Stimulated activated CD4-positive, alpha-beta T cell treated with anti-CD3 and anti-CD28 coated beads, TNF-alpha, amount 100 ng/mL, for 48 hours (primary cell): Measurements from ENCODE around the gene NAA20.

Source experiments
- DNase-seq, 3 donors: peaks; one replicate each; pipeline ENCODE4 v3.0.0-alpha.2; 2020; ENCODE audit warnings: low read depth in 3 of 3

NAA20 gene

DNA sequence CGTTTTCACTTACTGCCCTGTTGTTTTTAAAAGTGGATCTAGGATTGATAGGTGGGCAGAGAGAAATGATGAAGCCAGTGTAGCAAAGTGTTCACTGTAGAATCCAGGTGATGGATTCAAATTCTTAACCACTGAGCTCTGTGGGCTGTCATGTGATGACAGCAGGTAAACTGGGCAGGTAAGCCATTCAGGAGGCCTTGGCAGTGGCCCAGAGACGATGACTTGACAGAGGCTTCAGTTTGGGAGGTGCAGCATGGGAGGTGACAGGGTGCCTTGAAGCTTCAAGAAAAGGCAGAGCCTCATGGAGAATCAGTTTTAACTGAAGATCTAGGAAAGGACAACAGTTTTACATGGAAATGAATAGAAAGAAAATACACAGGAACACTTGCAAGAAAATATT lies 2.0 kb downstream of the NAA20 start:
- DNase-seq = no peak

GRCh38 chr20:20020908-20021307 lies 3.7 kb downstream of the NAA20 start:
- DNase-seq = no peak

DNA sequence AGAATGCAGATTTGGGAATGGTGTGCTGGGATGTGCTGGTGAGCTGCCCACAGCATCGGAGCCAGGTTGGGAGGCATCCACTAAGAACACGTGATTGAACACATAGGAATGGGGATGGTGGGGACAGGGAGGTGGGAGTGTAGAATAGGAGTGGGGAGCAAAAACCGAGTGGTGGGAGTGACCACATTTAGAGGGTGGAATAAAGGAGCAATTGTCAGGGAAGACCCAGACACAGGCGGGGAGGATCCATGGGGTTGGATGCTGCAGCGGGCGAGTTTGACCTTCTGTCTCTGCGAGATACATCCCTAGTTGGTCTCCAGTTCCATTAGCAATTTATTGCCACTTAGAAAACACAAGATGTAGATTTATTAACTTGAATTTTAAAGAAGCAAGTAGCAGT lies 4.7 kb downstream of the NAA20 start:
- DNase-seq = no peak

- no peak for DNase-seq
Measured at GRCh38 chr20:20022498-20022897, 5.3 kb downstream of the NAA20 start.

DNA sequence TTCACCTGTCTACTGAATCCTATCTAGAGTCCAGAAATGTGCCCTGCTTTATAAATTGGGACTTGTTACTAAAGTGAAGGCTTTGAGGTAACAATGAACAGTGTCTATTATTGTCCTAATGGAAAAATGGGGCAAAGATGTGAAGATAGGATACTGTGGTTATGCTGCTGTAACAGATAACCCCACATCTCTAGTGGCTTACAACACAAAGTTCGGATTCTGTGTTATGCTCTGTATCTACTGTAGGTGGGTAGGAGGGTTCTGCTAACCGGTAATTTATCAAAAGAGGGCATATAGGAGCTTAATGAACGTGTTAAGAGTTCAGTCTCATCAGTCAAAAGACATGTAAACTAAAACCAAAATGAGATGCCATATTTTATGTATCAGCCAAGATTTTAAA lies 6.2 kb downstream of the NAA20 start:
- DNase-seq = no peak

DNA sequence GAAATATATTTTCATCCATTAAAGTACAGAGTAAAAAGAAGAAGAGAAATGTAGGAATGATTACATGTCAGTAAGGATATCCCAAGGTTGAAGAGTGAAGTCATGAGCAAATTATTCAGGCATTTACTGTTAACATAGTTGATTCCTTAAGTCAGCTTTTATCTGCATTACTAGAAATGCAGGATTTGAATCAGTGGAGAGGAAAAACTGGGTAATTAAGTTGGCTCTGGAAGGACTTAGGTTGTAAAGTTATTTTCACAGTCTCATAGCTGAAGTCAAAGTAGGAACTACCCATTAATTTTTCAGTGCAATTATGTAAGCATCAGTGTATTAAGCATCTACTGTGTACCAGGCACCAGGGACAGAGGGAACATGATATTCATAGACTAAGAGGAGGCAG lies 7.8 kb downstream of the NAA20 start:
- no peak for DNase-seq

DNA sequence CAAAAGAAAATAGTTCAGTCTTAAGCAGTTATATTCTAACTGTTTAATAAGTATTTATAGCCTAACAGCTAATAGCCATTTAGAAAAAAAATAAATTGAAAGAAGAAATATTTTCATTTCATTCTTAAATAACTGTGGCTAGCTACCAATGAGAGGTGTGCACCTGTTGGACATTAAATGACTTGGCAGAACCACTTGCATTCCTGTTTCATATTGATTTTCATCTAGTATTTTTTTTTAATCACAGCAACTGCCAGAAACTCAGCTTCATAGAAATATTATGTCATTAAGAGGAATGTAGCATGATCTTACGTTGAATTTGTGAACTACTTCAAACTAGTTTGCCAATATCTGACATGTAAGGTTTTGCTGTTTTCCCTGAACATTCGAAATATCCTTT lies 10.1 kb downstream of the NAA20 start:
- DNase-seq = no peak

GRCh38 chr20:20031790-20032189 lies 14.6 kb downstream of the NAA20 start:
- DNase-seq = no peak

- no peak for DNase-seq
Measured at GRCh38 chr20:20034486-20034885, 17.3 kb downstream of the NAA20 start.

- DNase-seq = no peak
Measured at GRCh38 chr20:20036756-20037155, 19.6 kb downstream of the NAA20 start.

- no peak for DNase-seq
Measured at GRCh38 chr20:20037960-20038359, 20.8 kb downstream of the NAA20 start.

DNA sequence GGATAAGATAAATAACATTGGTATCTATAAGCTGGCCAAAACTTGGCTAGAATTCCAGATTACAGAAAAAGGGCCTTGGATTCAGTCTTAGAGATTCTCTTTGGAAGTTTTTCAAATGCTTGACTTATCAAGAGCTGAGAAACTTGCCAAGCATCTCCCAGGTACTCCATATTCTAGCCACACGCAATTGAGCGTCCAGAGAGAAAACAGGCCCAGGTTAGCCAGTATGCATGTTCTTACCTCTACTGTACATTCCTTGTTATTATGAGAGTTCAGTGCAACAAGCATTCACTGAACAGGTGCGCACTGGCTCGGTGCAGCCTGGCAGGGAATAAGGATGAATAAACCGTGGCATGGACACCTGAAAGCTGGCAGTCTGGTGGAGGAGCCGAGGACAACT lies 21.4 kb downstream of the NAA20 start:
- DNase-seq = no peak

- DNase-seq = no peak
Measured at GRCh38 chr20:20039752-20040387, 22.7 kb downstream of the NAA20 start.

GRCh38 chr20:20051767-20052073 lies 34.6 kb downstream of the NAA20 start:
- no peak for DNase-seq

DNA sequence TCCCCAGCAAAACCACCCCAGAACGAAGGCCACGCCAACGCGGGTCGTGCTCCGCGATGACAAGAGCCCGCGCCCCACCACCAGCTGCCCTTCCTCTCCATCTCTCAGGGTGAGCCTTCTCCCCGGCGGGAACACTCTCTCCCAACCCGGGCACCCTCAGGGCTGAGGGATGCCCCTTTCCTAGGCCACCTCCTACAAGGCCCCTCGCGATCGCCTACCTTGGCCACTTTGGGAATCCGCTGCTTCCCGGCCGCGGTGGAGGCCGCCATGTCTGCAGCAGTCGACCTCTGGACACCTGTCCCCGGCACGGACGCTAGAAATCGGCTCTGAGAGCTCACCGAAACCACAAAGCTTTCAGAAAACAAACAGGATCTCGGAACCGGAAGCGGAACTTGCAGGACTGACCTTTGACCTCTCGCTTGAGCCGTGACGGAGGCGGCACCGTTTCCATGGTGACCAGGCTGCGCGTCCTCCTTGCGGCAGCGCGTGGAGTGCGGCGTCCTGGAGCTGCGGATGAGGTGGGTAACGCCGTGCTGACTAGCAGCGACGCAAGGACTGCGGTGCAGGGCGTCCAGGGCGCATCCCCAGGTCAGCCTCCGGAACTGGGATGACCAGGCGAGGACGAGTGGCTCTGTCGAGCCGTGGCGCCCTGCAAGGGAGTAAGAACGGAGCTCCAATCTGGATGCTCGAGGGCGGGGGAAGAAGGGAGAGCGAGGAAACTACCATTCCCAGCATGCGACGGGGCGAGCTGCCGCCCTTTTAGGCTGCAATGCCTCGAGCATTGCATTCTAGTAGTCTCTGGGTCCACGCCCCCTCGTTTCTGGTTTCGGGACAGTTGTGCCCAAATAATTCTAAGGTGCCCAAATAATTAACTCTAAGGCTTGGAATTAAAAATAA lies 35.2 kb downstream of the NAA20 start, which contains the start of the genes CFAP61 and CRNKL1:
Gene CFAP61, plus strand, starts transcription at position 459 of the 897 bp plus-strand sequence. CDS start 4,122 bp downstream, outside the sequence.
Gene CRNKL1, minus strand, starts transcription at position 393 of the 897 bp plus-strand sequence. Its CDS starts 124 bp downstream, at position 269.
- peak; percentile 94 to 97 (median 94) for DNase-seq

- no peak for DNase-seq
Measured at GRCh38 chr20:20060234-20060998, 43.3 kb downstream of the NAA20 start.

- no peak for DNase-seq
Measured at GRCh38 chr20:20063941-20064702, 47.0 kb downstream of the NAA20 start.

DNA sequence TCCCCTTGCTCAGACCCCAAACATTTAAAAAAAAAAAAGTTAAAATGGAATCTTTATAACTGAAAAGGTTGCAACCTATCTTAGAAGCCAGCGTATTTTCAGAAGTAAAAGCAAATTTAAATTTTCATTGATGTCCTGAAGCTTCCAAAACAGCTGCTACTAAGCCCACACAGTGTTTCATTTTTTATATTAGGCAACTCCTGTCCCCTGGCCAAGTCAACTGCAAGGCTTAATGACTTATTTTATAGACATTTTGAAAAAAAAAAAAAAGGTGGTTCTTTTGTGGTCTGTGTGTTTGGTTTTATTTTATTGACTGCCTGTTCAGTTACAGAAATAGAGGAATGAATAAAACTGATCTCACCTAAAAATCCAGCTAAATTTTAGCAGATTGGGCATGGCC lies 48.2 kb downstream of the NAA20 start:
- no peak for DNase-seq

- no peak for DNase-seq
Measured at GRCh38 chr20:20070871-20071726, 53.9 kb downstream of the NAA20 start.

DNA sequence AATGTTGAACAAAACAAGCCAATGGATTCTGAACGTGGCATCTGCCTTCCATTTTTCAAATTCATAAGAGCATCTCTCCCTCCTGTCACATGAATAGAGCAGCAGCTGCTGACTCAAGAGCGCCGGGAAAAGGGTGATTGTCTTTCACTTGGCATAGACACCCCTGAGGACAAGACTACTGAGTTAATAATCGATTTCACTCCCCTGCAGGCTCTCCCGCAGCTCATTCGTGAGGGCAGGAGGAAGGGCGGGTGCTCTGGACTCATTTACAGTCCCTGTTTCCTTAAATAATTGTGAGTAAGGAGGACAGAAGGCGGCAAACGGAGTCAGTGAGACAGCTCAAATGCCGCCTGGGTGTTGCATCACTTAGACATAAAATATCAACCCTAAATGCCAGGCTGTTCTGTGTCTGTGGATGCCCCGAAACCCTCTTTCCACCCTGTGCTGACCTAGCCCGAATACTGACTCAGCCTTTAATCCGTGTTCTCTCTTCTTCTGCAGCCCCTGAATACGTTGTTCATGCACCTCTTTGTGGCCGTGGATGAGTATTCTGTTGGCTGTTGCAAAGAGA lies 56.7 kb downstream of the NAA20 start:
- no peak for DNase-seq
